GM12873 (cell line): ENCODE data around the gene TWSG1.

ENCODE experiments used
- TF ChIP-seq, protein P1 (sequence below): IDR thresholded peaks from 2 replicates; pipeline ENCODE4 v1.5.1; 2012; ENCODE audit warnings: low read depth, mild to moderate bottlenecking, moderate library complexity, low read length, control low read depth; ENCODE audit not compliant: insufficient read depth; ENCODE audit errors: missing control alignments

TWSG1 gene

DNA sequence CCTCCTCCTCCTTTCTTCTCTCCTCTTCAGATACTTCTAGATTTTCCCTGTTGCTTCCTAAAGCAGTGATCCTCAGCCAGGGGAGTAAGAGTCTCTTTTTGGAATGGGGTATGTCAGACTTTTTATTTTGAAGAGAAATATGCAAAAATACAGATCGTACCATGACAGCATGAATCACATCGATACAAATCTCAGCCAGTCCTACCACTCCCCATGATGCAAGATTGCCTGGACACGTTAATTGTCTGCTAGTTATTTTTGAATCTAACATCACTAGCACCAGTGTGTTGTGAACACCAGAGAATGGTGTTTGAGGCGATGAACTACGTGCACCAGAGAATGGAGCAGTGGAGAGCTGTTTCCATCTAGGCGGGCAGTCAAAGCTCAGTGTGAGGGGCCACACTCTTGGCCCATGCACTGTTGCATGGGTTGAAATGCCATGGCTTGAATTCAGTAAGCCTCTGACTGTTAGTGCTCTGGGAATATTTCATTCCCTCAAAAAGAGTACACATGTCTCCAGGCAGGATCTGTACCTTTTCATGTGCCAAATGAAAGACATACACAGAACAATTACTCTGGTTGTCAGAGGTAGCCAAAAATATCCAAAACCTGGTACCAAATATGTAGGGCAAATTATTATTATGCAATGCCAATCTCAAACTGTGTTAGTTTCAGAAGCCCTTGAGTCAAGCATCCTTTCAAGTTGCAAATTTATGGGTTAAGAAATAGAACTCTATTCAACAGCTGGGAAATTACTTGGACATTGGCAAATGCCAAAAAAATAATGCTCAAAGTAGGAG, 94.5 kb downstream of the TWSG1 start:
- TF ChIP-seq, protein P1, sequence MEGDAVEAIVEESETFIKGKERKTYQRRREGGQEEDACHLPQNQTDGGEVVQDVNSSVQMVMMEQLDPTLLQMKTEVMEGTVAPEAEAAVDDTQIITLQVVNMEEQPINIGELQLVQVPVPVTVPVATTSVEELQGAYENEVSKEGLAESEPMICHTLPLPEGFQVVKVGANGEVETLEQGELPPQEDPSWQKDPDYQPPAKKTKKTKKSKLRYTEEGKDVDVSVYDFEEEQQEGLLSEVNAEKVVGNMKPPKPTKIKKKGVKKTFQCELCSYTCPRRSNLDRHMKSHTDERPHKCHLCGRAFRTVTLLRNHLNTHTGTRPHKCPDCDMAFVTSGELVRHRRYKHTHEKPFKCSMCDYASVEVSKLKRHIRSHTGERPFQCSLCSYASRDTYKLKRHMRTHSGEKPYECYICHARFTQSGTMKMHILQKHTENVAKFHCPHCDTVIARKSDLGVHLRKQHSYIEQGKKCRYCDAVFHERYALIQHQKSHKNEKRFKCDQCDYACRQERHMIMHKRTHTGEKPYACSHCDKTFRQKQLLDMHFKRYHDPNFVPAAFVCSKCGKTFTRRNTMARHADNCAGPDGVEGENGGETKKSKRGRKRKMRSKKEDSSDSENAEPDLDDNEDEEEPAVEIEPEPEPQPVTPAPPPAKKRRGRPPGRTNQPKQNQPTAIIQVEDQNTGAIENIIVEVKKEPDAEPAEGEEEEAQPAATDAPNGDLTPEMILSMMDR: no peak

DNA sequence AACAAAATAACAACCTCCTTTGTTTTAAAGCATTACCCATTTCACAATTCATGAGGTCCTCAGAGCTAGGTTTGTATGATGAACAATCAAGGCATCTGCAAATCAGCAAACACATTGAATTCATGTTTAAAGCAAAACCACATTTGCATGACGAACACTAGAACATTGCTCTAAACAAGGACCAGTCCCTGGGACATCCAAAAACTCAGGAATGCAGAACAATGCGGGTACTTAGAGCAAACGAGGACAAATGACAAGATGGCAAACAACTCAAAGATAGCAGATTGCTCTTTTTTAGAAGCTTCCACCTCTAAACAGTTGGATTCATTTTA, 95.1 kb downstream of the TWSG1 start:
- TF ChIP-seq, protein P1: no peak

GRCh38 chr18:9431296-9431695, 96.7 kb downstream of the TWSG1 start:
- TF ChIP-seq, protein P1: no peak

- TF ChIP-seq, protein P1: no peak
Measured at GRCh38 chr18:9433671-9434121, 99.1 kb downstream of the TWSG1 start.

GRCh38 chr18:9434122-9434701, 99.6 kb downstream of the TWSG1 start:
- TF ChIP-seq, protein P1: no peak

GRCh38 chr18:9435041-9435440, 100.5 kb downstream of the TWSG1 start:
- TF ChIP-seq, protein P1: no peak

DNA sequence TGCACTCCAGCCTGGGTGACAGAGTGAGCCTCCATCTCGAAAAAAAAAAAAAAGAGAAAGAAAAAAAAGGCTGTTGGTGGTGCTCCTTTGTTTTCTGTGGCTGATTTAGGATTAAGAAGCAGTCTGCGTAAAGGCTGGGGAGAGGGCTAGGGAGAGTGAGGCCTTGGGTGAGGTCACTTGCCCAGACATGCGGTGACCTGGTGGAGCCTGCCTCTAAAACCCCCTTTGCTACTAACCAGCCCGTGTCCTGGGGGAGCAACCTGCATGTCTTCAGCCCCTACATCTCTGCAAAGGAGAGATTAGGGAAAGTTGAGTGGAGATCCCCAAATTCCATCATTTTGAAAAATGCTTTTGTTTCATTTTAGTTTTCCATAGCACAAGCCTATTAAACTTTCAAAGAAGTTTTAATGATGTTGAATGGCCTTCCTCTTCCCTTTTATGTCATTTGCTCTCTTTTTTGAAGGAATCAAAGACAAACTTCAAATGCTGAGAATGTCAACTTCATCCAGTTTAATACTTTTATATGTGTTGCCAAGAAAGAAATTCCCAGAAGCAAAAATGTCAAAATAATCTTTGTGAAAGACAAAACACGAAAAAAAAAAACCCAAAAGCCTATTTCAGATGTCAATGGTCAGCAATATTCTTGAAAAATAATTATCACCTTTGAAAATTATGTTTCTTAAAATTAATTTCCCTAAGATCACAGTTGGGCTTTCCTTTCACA, 101.8 kb downstream of the TWSG1 start:
- TF ChIP-seq, protein P1: no peak
